GM18909 (cell line): ENCODE data around the gene UVSSA.

Experiments used
- ATAC-seq: cut with Tn5 transposase; IDR thresholded peaks from one replicate; pipeline ENCODE4 v1.9.1; 2021; ENCODE audit warnings: mild to moderate bottlenecking; ENCODE audit not compliant: unreplicated experiment, poor library complexity

UVSSA gene

GRCh38 chr4:1345903-1346780, 866 bp upstream of the UVSSA start:
- ATAC-seq, result peak; percentile 2

- peak; percentile 29 for ATAC-seq
Measured at GRCh38 chr4:1347410-1347864, 429 bp downstream of the UVSSA start.

- no peak for ATAC-seq
Measured at GRCh38 chr4:1348014-1348513, 1.1 kb downstream of the UVSSA start.

- no peak for ATAC-seq
Measured at GRCh38 chr4:1348746-1349145, 1.7 kb downstream of the UVSSA start.

GRCh38 chr4:1349359-1350168, 2.6 kb downstream of the UVSSA start:
- ATAC-seq, result no peak

GRCh38 chr4:1350169-1350520, 3.1 kb downstream of the UVSSA start:
- no peak for ATAC-seq

GRCh38 chr4:1351854-1352566, 5.0 kb downstream of the UVSSA start:
- no peak for ATAC-seq

GRCh38 chr4:1352567-1352900, 5.5 kb downstream of the UVSSA start:
- ATAC-seq, result no peak

- ATAC-seq, result no peak
Measured at GRCh38 chr4:1353186-1354055, 6.4 kb downstream of the UVSSA start.

- ATAC-seq, result no peak
Measured at GRCh38 chr4:1354136-1354982, 7.4 kb downstream of the UVSSA start.

GRCh38 chr4:1354983-1355275, 7.9 kb downstream of the UVSSA start:
- ATAC-seq, result no peak

GRCh38 chr4:1355378-1355777, 8.4 kb downstream of the UVSSA start:
- no peak for ATAC-seq

- no peak for ATAC-seq
Measured at GRCh38 chr4:1356181-1356998, 9.4 kb downstream of the UVSSA start.

GRCh38 chr4:1357356-1358248, 10.6 kb downstream of the UVSSA start:
- no peak for ATAC-seq

- no peak for ATAC-seq
Measured at GRCh38 chr4:1358421-1359143, 11.6 kb downstream of the UVSSA start.

- ATAC-seq, result no peak
Measured at GRCh38 chr4:1359144-1359501, 12.1 kb downstream of the UVSSA start.

- no peak for ATAC-seq
Measured at GRCh38 chr4:1359976-1360375, 13.0 kb downstream of the UVSSA start.
